AG09309 (cell line): ENCODE measurements around the gene AKAIN1.

Experiments used
- DNase-seq: peaks from one replicate; pipeline ENCODE4 v3.0.0-alpha.2; 2010; ENCODE audit warnings: low read depth
- H3K4me3 ChIP-seq: 2 replicates; pipeline ENCODE4 v1.5.1; 2011; ENCODE audit warnings: mild to moderate bottlenecking, low read depth, low read length, moderate library complexity; ENCODE audit not compliant: control insufficient read depth
- TF ChIP-seq, protein P1 (sequence below): IDR thresholded peaks from 2 replicates; pipeline ENCODE4 v1.5.1; 2011; ENCODE audit warnings: mild to moderate bottlenecking, low read depth, low read length, inconsistent platforms; ENCODE audit not compliant: insufficient read depth, control insufficient read depth; ENCODE audit errors: missing control alignments

AKAIN1 gene

DNA sequence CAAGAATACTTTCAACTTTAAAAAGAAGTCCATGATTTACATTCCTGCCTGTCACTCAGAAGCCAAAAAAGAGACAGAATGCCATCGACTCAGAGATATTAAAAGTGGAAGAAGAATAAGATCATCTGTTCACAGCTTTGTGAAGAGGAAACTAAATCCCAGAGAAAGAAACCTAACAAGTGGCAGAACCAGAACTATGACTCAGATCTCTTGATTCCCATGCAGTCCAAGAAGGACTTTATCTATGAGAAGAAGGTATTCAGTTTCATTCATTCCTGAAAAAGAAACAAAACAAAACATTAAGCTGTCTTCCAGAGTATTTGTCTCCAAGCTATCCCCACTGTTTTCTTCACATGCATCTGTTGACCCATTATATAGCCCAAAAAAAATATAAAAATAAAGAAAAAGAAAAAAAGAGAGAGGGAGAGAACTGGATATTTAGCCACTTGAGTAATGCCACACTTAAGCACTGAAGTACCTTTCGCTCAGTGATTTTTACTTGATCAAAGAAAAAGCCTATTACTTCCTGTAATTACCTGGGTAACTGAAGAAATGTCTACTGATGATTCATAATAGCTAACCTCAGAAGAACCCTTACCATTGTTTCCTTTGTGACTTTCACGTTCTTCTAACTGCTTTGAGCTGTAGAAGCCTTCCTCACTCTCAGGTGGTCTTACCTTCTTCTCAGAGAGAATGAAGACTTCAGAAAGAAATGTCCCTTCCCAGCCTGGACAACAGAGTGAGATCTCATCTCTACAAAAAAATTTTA is 17.7 kb upstream of the AKAIN1 start:
- no peak overlapping the region for H3K4me3 ChIP-seq
- DNase-seq = no peak
- TF ChIP-seq, protein P1, sequence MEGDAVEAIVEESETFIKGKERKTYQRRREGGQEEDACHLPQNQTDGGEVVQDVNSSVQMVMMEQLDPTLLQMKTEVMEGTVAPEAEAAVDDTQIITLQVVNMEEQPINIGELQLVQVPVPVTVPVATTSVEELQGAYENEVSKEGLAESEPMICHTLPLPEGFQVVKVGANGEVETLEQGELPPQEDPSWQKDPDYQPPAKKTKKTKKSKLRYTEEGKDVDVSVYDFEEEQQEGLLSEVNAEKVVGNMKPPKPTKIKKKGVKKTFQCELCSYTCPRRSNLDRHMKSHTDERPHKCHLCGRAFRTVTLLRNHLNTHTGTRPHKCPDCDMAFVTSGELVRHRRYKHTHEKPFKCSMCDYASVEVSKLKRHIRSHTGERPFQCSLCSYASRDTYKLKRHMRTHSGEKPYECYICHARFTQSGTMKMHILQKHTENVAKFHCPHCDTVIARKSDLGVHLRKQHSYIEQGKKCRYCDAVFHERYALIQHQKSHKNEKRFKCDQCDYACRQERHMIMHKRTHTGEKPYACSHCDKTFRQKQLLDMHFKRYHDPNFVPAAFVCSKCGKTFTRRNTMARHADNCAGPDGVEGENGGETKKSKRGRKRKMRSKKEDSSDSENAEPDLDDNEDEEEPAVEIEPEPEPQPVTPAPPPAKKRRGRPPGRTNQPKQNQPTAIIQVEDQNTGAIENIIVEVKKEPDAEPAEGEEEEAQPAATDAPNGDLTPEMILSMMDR = no peak

DNA sequence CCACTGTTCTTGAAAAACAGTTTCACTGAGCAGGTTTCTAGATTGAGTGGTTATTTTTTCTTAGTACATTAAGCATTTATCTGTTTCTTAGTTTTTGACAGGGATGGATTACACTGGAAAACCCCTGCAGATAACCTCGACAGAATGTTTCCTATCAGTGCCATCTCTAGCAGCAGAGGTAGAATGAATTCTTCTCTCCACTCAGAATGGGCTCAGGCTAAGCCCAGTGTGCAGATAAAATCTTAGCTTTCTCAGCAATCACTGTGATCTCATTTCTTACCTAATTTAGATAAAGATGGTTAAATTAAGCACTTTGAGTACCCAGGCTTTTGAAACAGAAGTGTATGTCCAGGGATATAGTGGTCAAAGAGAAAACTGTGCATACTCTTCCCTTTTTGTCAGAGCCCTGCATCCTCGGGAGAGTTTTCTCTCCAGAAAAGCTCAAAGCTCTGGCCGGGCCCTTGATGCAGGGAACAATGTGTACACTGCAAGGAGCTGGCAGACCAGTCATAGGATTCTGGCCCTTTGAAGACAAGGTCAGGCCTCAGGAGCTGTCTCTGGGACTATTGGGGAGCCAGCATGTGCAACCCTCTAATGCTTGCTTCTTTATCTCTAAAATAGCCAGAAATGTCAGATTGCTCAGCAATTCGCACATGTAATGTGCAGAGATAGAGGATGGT is 10.6 kb upstream of the AKAIN1 start:
- no peak overlapping the region for H3K4me3 ChIP-seq
- TF ChIP-seq, protein P1 = no peak
- DNase-seq = no peak

DNA sequence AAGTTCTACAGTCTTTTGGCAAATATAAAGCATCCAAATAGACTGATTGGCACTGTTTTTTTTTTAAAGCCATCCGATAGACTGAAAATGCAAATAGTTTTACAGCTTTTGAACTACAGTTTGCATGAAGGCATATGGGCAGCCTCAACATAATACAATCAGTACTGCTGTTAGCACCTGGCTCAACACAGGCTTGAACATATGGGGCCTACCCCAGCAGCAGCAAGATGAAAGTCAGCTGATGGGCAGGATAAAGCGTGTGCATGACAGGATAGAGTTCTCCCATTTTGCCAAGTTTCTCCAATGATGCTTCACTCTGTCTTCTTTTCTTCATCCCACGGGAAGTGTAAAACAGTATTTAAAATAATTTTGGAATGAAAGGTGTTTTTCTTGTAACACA is 1.3 kb upstream of the AKAIN1 start:
- DNase-seq = no peak

DNA sequence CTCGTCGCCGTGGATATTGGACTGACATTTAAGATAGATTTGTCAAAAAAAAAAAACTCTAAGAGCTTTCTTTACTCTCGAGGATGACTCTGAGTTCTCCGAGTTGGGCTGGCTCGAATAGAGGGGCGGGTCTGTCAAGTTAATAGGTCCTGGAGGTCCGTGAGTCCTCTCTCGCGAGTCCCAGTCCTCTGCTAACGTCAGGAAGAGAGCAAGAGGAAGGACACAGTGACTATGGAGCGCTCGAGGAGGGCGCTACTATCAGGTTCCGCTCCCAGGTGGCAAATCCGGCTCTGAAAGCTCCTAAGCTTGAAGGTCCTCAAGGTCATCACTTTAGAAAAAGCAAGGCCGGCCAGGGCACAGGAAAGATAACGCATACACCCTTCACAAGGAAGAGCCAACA is 404 bp upstream of the AKAIN1 start:
- H3K4me3 ChIP-seq = no peak overlapping the region
- DNase-seq = no peak
- TF ChIP-seq, protein P1 = no peak

More for the DNA sequence above, 1.3 kb upstream of the AKAIN1 start:
- no peak overlapping the region for H3K4me3 ChIP-seq
- TF ChIP-seq, protein P1 = no peak

DNA sequence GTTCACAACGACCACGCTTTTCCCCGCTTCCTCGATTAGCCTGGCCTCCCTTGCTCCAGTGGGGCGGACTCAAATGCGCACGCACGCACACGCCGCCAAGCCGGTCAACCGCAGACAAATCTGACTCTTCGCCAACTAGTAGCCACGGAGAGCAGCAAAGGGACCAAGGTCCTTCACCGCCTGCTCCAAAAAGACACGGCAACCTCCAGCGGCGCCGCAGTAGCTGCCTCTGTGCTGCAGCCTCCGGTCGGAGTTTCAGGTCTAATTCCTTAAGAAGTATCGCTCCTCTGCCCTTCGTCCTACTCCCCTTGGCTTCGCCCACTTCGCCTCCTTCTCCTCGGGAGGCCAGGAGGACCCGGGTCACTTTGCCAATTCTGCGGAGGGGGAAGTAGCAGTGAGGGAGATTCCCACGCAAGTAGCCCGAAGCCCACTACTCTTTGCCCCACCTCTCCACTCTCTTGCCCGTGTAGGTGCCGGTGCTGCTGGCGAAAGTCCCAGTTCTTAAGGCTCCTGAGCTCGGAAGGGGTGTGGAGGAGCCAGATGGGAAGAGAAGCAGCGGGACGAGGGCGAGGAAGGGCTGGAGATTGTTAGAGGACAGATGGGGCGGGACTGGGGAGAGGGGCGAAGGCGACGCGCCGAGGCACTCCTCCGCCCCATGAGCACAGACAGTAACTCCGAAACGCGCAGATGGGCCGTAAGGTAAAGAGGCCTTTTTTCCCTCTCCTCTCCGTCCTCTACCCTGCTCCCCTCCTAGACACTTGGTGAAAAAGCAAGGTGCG is 615 bp downstream of the AKAIN1 start:
- H3K4me3 ChIP-seq = no peak overlapping the region
- TF ChIP-seq, protein P1 = no peak
- no peak for DNase-seq

DNA sequence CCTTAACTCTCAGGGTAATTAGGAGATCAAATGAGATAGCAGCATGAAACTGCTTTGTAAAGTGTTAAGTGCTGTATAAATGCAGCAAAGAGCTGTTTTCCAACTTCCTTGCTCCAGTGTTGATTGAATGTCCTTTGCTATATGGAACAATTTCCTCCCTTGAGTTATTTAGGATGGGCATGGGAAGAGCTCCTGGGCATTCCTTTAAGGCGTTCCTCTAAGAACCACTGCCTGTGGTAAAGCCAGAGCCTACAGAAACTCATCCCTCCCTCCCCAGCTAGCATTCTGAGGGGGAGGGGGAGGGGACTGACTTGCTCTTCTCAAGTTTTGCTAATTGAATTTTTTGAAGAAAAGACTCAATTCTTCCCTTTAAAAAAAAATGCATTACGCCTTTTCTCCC is 1.4 kb downstream of the AKAIN1 start:
- no peak for DNase-seq
- TF ChIP-seq, protein P1 = no peak
- no peak overlapping the region for H3K4me3 ChIP-seq
